ENCODE results near the gene TRABD.

DNA sequence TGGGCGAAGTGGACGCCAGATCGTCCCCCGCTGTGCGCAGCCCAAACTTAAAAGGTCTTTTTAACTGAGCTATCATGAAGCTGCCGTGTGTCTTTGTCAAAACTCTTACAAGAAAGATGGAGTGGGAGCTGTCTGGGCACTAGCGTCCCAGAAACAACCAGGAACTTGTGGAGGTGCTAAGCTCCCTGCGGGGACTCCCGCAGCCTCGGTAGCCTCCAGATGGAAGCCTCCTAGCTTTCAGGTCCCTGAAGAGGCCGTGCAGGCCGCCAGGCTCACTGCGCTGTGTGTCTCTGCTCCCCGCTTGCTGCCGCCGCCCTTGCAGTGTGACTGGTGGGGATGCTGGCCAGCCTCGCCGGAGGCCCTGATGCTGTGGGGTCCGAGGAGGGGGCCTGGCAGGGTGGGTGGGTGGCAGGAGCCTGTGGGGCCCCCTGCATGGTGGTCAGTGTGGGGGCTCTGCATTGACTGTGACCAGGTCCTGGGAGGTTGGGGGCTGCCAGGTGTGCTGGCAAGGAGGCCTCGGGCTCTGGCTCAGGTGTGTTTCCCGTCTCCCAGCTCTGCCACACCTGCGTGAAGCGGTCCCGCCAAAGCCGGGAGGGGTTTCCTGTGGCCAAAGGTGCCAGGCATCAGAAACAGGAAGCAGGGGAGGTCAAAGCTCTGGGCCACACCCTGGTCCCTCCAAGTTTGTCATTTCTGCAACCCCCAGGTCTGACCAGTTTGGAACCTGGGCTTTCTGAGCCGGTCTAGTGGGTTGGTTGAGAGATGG lies 1.2 kb downstream of the TRABD start:
- TF ChIP-seq, protein P1, sequence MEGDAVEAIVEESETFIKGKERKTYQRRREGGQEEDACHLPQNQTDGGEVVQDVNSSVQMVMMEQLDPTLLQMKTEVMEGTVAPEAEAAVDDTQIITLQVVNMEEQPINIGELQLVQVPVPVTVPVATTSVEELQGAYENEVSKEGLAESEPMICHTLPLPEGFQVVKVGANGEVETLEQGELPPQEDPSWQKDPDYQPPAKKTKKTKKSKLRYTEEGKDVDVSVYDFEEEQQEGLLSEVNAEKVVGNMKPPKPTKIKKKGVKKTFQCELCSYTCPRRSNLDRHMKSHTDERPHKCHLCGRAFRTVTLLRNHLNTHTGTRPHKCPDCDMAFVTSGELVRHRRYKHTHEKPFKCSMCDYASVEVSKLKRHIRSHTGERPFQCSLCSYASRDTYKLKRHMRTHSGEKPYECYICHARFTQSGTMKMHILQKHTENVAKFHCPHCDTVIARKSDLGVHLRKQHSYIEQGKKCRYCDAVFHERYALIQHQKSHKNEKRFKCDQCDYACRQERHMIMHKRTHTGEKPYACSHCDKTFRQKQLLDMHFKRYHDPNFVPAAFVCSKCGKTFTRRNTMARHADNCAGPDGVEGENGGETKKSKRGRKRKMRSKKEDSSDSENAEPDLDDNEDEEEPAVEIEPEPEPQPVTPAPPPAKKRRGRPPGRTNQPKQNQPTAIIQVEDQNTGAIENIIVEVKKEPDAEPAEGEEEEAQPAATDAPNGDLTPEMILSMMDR (IDR thresholded peaks at IDR 0.05; ENCODE audit: low read length): no peak
- no peak for TF ChIP-seq EZH2 (optimal IDR thresholded peaks at IDR 0.05; ENCODE audit: low read depth, low read length)
